Spleen (tissue), 7 donors: ENCODE data around the gene NSD1.

ENCODE experiments used
- POLR2A ChIP-seq, 3 donors: fragments of 450-650 bp; IDR thresholded peaks; one replicate each; pipeline ENCODE4 v1.5.1; 2017; ENCODE audit warnings: antibody characterized with exemption in 3 of 3, mild to moderate bottlenecking in 1 of 3
- POLR2AphosphoS5 ChIP-seq, 3 donors: sonication (generic); formaldehyde crosslinking; IDR thresholded peaks; one replicate each; pipeline ENCODE4 v1.5.1; 2017; ENCODE audit warnings: antibody characterized with exemption in 3 of 3
- TF ChIP-seq, protein P1 (sequence below), 11 experiments: fragments of 200-600 bp in 7 of 11; fragments of 450-650 bp in 4 of 11; sonication (generic) in 4 of 11; IDR thresholded peaks in 8 of 11; conservative IDR thresholded peaks in 3 of 11; 1 replicate in 7 of 11; 2 replicates in 4 of 11; pipeline versions ENCODE4 v1.4.0 to v1.8.0; 2016 to 2021; ENCODE audit warnings: antibody characterized with exemption in 11 of 11, inconsistent platforms in 4 of 11, mild to moderate bottlenecking in 1 of 11
- donor health status: DM: no; HTN: no; CAD: no; lungs with moderate emphysema.
- donor health status: DM: no; HTN: no; CAD: no.
- donor health status: DM: no; HTN: no; CAD: no.

DNA sequence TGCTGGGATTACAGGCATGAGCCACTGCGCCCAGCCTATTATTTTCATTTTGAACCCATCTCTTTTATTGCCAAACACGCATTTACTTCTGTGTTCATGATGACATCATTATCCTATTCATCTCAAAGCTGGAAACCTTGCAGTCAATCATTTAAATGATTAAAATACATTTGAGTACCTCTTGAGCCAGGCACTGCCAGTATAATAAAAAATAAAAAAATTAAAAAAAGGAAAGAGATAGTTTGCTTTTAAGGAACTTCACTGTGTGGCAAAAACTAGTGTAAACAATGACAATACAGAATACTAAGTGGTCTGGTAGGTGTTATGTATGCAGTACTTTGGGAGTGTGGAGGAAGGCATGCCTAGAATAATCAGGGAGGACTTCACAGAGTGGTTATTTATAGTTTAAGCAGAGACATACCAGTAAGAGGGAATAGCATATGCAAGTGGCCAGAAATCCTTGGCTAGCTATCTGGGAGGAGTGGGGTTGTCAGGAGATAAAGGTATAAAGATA is 8.6 kb downstream of the NSD1 start:
- TF ChIP-seq, protein P1, sequence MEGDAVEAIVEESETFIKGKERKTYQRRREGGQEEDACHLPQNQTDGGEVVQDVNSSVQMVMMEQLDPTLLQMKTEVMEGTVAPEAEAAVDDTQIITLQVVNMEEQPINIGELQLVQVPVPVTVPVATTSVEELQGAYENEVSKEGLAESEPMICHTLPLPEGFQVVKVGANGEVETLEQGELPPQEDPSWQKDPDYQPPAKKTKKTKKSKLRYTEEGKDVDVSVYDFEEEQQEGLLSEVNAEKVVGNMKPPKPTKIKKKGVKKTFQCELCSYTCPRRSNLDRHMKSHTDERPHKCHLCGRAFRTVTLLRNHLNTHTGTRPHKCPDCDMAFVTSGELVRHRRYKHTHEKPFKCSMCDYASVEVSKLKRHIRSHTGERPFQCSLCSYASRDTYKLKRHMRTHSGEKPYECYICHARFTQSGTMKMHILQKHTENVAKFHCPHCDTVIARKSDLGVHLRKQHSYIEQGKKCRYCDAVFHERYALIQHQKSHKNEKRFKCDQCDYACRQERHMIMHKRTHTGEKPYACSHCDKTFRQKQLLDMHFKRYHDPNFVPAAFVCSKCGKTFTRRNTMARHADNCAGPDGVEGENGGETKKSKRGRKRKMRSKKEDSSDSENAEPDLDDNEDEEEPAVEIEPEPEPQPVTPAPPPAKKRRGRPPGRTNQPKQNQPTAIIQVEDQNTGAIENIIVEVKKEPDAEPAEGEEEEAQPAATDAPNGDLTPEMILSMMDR (IDR thresholded peaks at IDR 0.05 in 8 of 11, conservative IDR thresholded peaks at IDR 0.05 in 3 of 11) = no peak
- no peak for TF ChIP-seq POLR2AphosphoS5 (IDR thresholded peaks at IDR 0.05)
- no peak for TF ChIP-seq POLR2A (IDR thresholded peaks at IDR 0.05)
